Common myeloid progenitor, CD34-positive (primary cell): ENCODE data around the gene IFT43.

ENCODE experiments used
- CTCF ChIA-PET: fragments of 350-600 bp; sonication (Branson Sonifier 250); formaldehyde crosslinking; loops from one replicate; lab custom pipeline; 2021; ENCODE audit warnings: antibody characterized with exemption; lab: Charles Lee
- POLR2A ChIA-PET: fragments of 350-600 bp; sonication (Branson Sonifier 250); formaldehyde crosslinking; loops from one replicate; lab custom pipeline; 2021; ENCODE audit warnings: antibody characterized with exemption; lab: Charles Lee
- DNase-seq, 3 donors: peaks; one replicate each; pipeline versions ENCODE4 v3.0.0 to v3.0.0-alpha.2; 2013
- H3K27ac ChIP-seq, 2 experiments: 1 replicate in 1 of 2; 2 replicates in 1 of 2; pipeline ENCODE4 v1.7.0; 2013; ENCODE audit warnings: inconsistent platforms in 2 of 2, low read length in 2 of 2, mild to moderate bottlenecking in 2 of 2, low read depth in 1 of 2, moderate library complexity in 1 of 2; ENCODE audit not compliant: severe bottlenecking in 2 of 2, insufficient read depth in 1 of 2, poor library complexity in 1 of 2
- H3K27me3 ChIP-seq, 5 experiments: replicated peaks in 2 of 5; 1 replicate in 3 of 5; 2 replicates in 2 of 5; pipeline versions ENCODE4 v1.6.1 to v1.7.0; 2013; ENCODE audit warnings: low read length in 4 of 5, mild to moderate bottlenecking in 2 of 5, moderate library complexity in 2 of 5, inconsistent platforms in 1 of 5; ENCODE audit not compliant: insufficient read depth in 5 of 5, control insufficient read depth in 4 of 5
- H3K36me3 ChIP-seq, 4 experiments: 1 replicate in 2 of 4; 2 replicates in 2 of 4; pipeline versions ENCODE4 v1.6.1 to v1.7.0; 2013; ENCODE audit warnings: low read length in 3 of 4, control low read depth in 1 of 4, mild to moderate bottlenecking in 1 of 4; ENCODE audit not compliant: control insufficient read depth in 4 of 4, insufficient read depth in 4 of 4
- H3K4me1 ChIP-seq, 4 experiments: 1 replicate in 3 of 4; 2 replicates in 1 of 4; pipeline versions ENCODE4 v1.6.1 to v1.7.1; 2013; ENCODE audit warnings: low read length in 3 of 4, mild to moderate bottlenecking in 3 of 4, control low read depth in 1 of 4, inconsistent platforms in 1 of 4, moderate library complexity in 1 of 4; ENCODE audit not compliant: control insufficient read depth in 4 of 4, insufficient read depth in 4 of 4; ENCODE audit errors: control extremely low read depth in 1 of 4
- H3K4me3 ChIP-seq, 7 experiments: 1 replicate in 4 of 7; 2 replicates in 3 of 7; pipeline versions ENCODE4 v1.5.1 to v1.7.0; 2013; ENCODE audit warnings: mild to moderate bottlenecking in 7 of 7, low read length in 6 of 7, moderate library complexity in 6 of 7, inconsistent platforms in 2 of 7, low read depth in 2 of 7, control low read depth in 1 of 7; ENCODE audit not compliant: insufficient read depth in 4 of 7, control insufficient read depth in 1 of 7; ENCODE audit errors: extremely low read depth in 1 of 7
- H3K9me3 ChIP-seq, 5 experiments: 1 replicate in 4 of 5; 2 replicates in 1 of 5; pipeline versions ENCODE4 v1.6.1 to v1.7.1; 2013; ENCODE audit warnings: low read length in 4 of 5, mild to moderate bottlenecking in 2 of 5, inconsistent platforms in 1 of 5, low read depth in 1 of 5, moderate library complexity in 1 of 5; ENCODE audit not compliant: control insufficient read depth in 4 of 5, insufficient read depth in 2 of 5; ENCODE audit errors: control extremely low read depth in 1 of 5
- WGBS: methylation state at CpG from one replicate; pipeline ENCODE4 v1.1.5; 2013; ENCODE audit not compliant: insufficient coverage; 5-methylcytosine and 5-hydroxymethylcytosine counted together

The IFT43 gene

GRCh38 chr14:75984674-75985073, 889 bp upstream of the IFT43 start:
- DNase-seq, result no peak
- H3K36me3 ChIP-seq, result peaks cover 0 to 5% (median 1%) of the 10 kb centered on the region in 4 experiments
- WGBS, result 100% methylated on average over 1 of the region's 2 CpGs

GRCh38 chr14:75986439-75986765, 839 bp downstream of the IFT43 start:
- DNase-seq, result no peak
- no peaks in the 10 kb centered on the region for H3K9me3 ChIP-seq
- 44% methylated on average over 2 of the region's 6 CpGs for WGBS
- peaks cover 0 to 12% (median 8%) of the 10 kb centered on the region in 4 experiments for H3K36me3 ChIP-seq
- H3K27me3 ChIP-seq, result peaks cover 0 to 2% (median 0%) of the 10 kb centered on the region in 5 experiments
- peak overlapping the region in 1 of 2 experiments; percentile 72 for H3K27ac ChIP-seq
- POLR2A ChIA-PET, result no interaction called here
- peak overlapping the region; percentile 80 to 93 (median 89) for H3K4me3 ChIP-seq
- peaks cover 2 to 27% (median 20%) of the 10 kb centered on the region in 4 experiments for H3K4me1 ChIP-seq
- CTCF ChIA-PET, result interaction anchor here (1.2 to 13.7 kb wide), 4 partner anchors 11 to 288 kb away, joined by 3 to 147 read pairs (median 4); no protein-coding TSS in a partner anchor

More at GRCh38 chr14:75984674-75985073, 889 bp upstream of the IFT43 start:
- Histone ChIP-seq H3K27me3 (peaks cover 0 to 2% (median 0%) of the 10 kb centered on the region in 5 experiments), H3K27ac (no peak overlapping the region), H3K9me3 (no peaks in the 10 kb centered on the region), H3K4me1 (peaks cover 2 to 31% (median 27%) of the 10 kb centered on the region in 4 experiments), H3K4me3 (no peak overlapping the region)
- ChIA-PET CTCF (interaction anchor here (0.6 to 13.7 kb wide), 6 partner anchors 14 to 274 kb away, joined by 3 to 147 read pairs (median 4); no protein-coding TSS in a partner anchor), POLR2A (no interaction called here)

- ChIA-PET CTCF (interaction anchor here (1.2 to 13.7 kb wide), 3 partner anchors 10 to 289 kb away, joined by 3 to 147 read pairs (median 5); no protein-coding TSS in a partner anchor), POLR2A (no interaction called here)
- H3K27me3 ChIP-seq, result peaks cover 0 to 2% (median 0%) of the 10 kb centered on the region in 5 experiments
- H3K9me3 ChIP-seq, result no peaks in the 10 kb centered on the region
- WGBS, result 94% methylated on average over 3 of the region's 3 CpGs
- H3K4me1 ChIP-seq, result peaks cover 2 to 19% (median 13%) of the 10 kb centered on the region in 4 experiments
- H3K36me3 ChIP-seq, result peaks cover 0 to 16% (median 11%) of the 10 kb centered on the region in 4 experiments
- no peak overlapping the region for H3K27ac ChIP-seq
- DNase-seq, result no peak
- H3K4me3 ChIP-seq, result no peak overlapping the region
Observed at GRCh38 chr14:75987201-75987970, 1.8 kb downstream of the IFT43 start.

- Histone ChIP-seq H3K27ac (no peak overlapping the region), H3K4me1 (peaks cover 2 to 14% (median 9%) of the 10 kb centered on the region in 4 experiments), H3K4me3 (no peak overlapping the region), H3K36me3 (peaks cover 0 to 21% (median 14%) of the 10 kb centered on the region in 4 experiments), H3K27me3 (no peaks in the 10 kb centered on the region), H3K9me3 (no peaks in the 10 kb centered on the region)
- 91% methylated on average over 5 of the region's 6 CpGs for WGBS
- ChIA-PET CTCF (interaction anchor here (1.9 kb wide), 1 partner anchor 10 kb away, joined by 5 read pairs; no protein-coding TSS in a partner anchor), POLR2A (no interaction called here)
- DNase-seq, result no peak
Observed at GRCh38 chr14:75989134-75989533, 3.6 kb downstream of the IFT43 start.

- H3K4me3 ChIP-seq, result no peak overlapping the region
- H3K27ac ChIP-seq, result no peak overlapping the region
- no peaks in the 10 kb centered on the region for H3K9me3 ChIP-seq
- H3K27me3 ChIP-seq, result no peaks in the 10 kb centered on the region
- H3K36me3 ChIP-seq, result peaks cover 0 to 21% (median 16%) of the 10 kb centered on the region in 4 experiments
- H3K4me1 ChIP-seq, result peaks cover 1 to 13% (median 8%) of the 10 kb centered on the region in 4 experiments
- ChIA-PET POLR2A (no interaction called here), CTCF (interaction anchor here (1.8 to 1.9 kb wide), 2 partner anchors 10 to 11 kb away, joined by 5 read pairs; no protein-coding TSS in a partner anchor)
- WGBS, result 100% methylated on average over 2 of the region's 4 CpGs
- DNase-seq, result no peak
Observed at GRCh38 chr14:75990297-75990696, 4.7 kb downstream of the IFT43 start.

- no CpG with 5 or more reads among the region's 4 CpGs for WGBS
- H3K27ac ChIP-seq, result no peak overlapping the region
- DNase-seq, result no peak
- H3K27me3 ChIP-seq, result no peaks in the 10 kb centered on the region
- ChIA-PET POLR2A (no interaction called here), CTCF (no interaction called here)
- peaks cover 0 to 21% (median 17%) of the 10 kb centered on the region in 4 experiments for H3K36me3 ChIP-seq
- H3K9me3 ChIP-seq, result no peaks in the 10 kb centered on the region
- peaks cover 0 to under 1% (median 0%) of the 10 kb centered on the region in 4 experiments for H3K4me1 ChIP-seq
- no peak overlapping the region for H3K4me3 ChIP-seq
Observed at GRCh38 chr14:75991753-75992152, 6.2 kb downstream of the IFT43 start.
